WTC11 (cell line): ENCODE results near the gene PLCB3. TPM values are rescaled to one million over a fixed set of nuclear protein-coding genes. Genes with fewer than 3 reads are reported as not detected.

Experiments used
- CREB1 ChIP-seq: sonication (generic); formaldehyde crosslinking; IDR thresholded peaks from 2 replicates; pipeline ENCODE4 v1.8.0; 2023; ENCODE audit warnings: mild to moderate bottlenecking, missing genetic modification reagents
- E2F4 ChIP-seq: sonication (generic); formaldehyde crosslinking; IDR thresholded peaks from 2 replicates; pipeline ENCODE4 v1.8.1; 2022; ENCODE audit warnings: low read depth, mild to moderate bottlenecking, moderate library complexity, missing genetic modification reagents, borderline replicate concordance
- ETV6 ChIP-seq: sonication (generic); formaldehyde crosslinking; IDR thresholded peaks from 2 replicates; pipeline ENCODE4 v1.8.1; 2022; ENCODE audit warnings: mild to moderate bottlenecking, missing genetic modification reagents
- FOXP1 ChIP-seq: sonication (generic); formaldehyde crosslinking; IDR thresholded peaks from 2 replicates; pipeline ENCODE4 v1.8.0; 2022; ENCODE audit warnings: missing genetic modification reagents, mild to moderate bottlenecking, moderate library complexity, borderline replicate concordance
- MLX ChIP-seq: sonication (generic); formaldehyde crosslinking; IDR thresholded peaks from 2 replicates; pipeline ENCODE4 v1.8.1; 2023; ENCODE audit warnings: mild to moderate bottlenecking, missing genetic modification reagents, moderate library complexity
- MYBL2 ChIP-seq: sonication (generic); formaldehyde crosslinking; IDR thresholded peaks from 2 replicates; pipeline ENCODE4 v1.8.1; 2023; ENCODE audit warnings: mild to moderate bottlenecking, moderate library complexity, missing genetic modification reagents
- NFE2L1 ChIP-seq: sonication (generic); formaldehyde crosslinking; IDR thresholded peaks from 2 replicates; pipeline ENCODE4 v1.8.1; 2023; ENCODE audit warnings: missing genetic modification reagents
- NFYB ChIP-seq: sonication (generic); formaldehyde crosslinking; conservative IDR thresholded peaks from 2 replicates; pipeline ENCODE4 v1.8.0; 2022; ENCODE audit warnings: low read depth, missing genetic modification reagents
- NR1H2 ChIP-seq: sonication (generic); formaldehyde crosslinking; IDR thresholded peaks from 2 replicates; pipeline ENCODE4 v1.9.0; 2021; ENCODE audit warnings: mild to moderate bottlenecking, moderate library complexity, missing genetic modification reagents
- OVOL2 ChIP-seq: fragments of 250-450 bp; sonication (Bioruptor Pico); IDR thresholded peaks from 2 replicates; pipeline ENCODE4 v1.9.0; 2021; ENCODE audit warnings: mild to moderate bottlenecking, borderline replicate concordance
- RELA ChIP-seq: sonication (generic); formaldehyde crosslinking; IDR thresholded peaks from 2 replicates; pipeline ENCODE4 v1.8.1; 2022; ENCODE audit warnings: missing genetic modification reagents, mild to moderate bottlenecking, borderline replicate concordance
- SMAD3 ChIP-seq: sonication (generic); formaldehyde crosslinking; IDR thresholded peaks from 2 replicates; pipeline ENCODE4 v1.8.0; 2022; ENCODE audit warnings: missing genetic modification reagents, mild to moderate bottlenecking, borderline replicate concordance
- USF1 ChIP-seq: sonication (generic); formaldehyde crosslinking; IDR thresholded peaks from 2 replicates; pipeline ENCODE4 v1.8.0; 2022; ENCODE audit warnings: mild to moderate bottlenecking, missing genetic modification reagents
- ZBTB21 ChIP-seq: sonication (generic); formaldehyde crosslinking; IDR thresholded peaks from 2 replicates; pipeline ENCODE4 v1.8.1; 2023; ENCODE audit warnings: mild to moderate bottlenecking, missing genetic modification reagents, borderline replicate concordance
- ZNF263 ChIP-seq: sonication (generic); formaldehyde crosslinking; IDR thresholded peaks from 2 replicates; pipeline ENCODE4 v1.8.1; 2022; ENCODE audit warnings: low read depth, mild to moderate bottlenecking, moderate library complexity, missing genetic modification reagents
- ZNF423 ChIP-seq: fragments of 250-450 bp; sonication (Bioruptor Pico); IDR thresholded peaks from 2 replicates; pipeline ENCODE4 v2.1.2; 2022; ENCODE audit warnings: mild to moderate bottlenecking, moderate library complexity
- ZNF512 ChIP-seq: sonication (generic); formaldehyde crosslinking; IDR thresholded peaks from 2 replicates; pipeline ENCODE4 v1.8.1; 2022; ENCODE audit warnings: missing genetic modification reagents, borderline replicate concordance
- ZNF671 ChIP-seq: fragments of 250-450 bp; sonication (Bioruptor Pico); IDR thresholded peaks from 2 replicates; pipeline ENCODE4 v1.8.0; 2021; ENCODE audit warnings: mild to moderate bottlenecking
- total RNA-seq: library from RNA; stranded (reverse); gene quantifications from 3 replicates; pipeline ENCODE4 v1.2.3, GENCODE V29; 2021
- TF ChIP-seq, protein P1 (sequence below): sonication (generic); formaldehyde crosslinking; IDR thresholded peaks from 2 replicates; pipeline ENCODE4 v1.8.1; 2023; ENCODE audit warnings: mild to moderate bottlenecking, missing genetic modification reagents, borderline replicate concordance

Gene PLCB3
- total RNA-seq, 1 experiment from 2014 or later: 97.4 TPM

DNA sequence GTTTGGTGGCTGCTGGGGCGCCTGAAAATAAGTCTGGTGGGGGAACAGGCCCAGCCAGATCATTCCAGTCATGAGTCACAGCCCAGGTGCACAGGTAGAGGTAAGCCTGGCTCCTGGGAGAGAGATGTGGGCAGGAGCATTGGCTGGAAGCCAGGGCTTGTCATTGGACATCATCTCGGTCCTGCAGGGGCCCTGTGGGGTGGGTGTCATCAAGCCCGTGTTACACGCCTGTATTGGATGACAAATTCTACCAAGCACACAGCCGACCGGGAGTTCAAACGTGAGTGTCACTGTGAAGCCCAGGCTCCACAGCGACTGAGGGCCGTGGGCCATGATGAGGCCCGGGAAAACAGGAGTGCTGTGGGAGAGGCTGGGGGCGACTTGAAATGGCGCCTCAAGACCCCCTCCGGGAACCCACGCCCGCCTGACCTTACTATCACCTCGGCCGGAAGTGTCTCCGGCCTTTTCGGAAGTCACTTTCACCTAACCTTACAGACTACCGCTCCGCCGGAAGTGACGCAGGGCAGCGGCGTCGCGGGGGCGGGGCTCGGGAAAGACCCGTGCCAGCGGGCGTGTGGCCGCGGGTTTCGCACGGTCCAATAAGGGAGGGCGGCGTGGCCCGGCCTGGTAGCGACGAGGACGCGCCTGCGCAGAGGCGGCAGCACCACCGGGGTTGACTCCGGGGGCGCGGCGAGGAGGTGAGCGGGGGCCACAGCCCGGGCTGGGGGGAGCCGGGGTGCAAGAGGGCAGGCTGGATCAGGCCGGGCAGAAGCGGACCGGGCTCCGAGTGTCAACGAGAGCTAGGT, 10.7 kb upstream of the PLCB3 start, which contains the start of gene FKBP2 (continued):
- TF ChIP-seq ZNF512 (CRISPR knock-in tag) (no peak), RELA (CRISPR knock-in tag) (no peak), ZNF263 (CRISPR knock-in tag) (no peak), SMAD3 (CRISPR knock-in tag) (peak; percentile 79; the same call in 1 of the 2 replicates), E2F4 (CRISPR knock-in tag) (no peak), ZBTB21 (CRISPR knock-in tag) (no peak), CREB1 (CRISPR knock-in tag) (peak; percentile 70; the same call in 1 of the 2 replicates), MLX (CRISPR knock-in tag) (no peak), ZNF671 (CRISPR knock-in tag) (no peak), ZNF423 (CRISPR knock-in tag) (no peak), MYBL2 (0 out of 2 replicates have a peak, but pooled peaks have one; percentile 79), USF1 (CRISPR knock-in tag) (peak; percentile 49; the same call in 1 of the 2 replicates), ETV6 (no peak; the same call in 1 of the 2 replicates), OVOL2 (no peak), NFYB (CRISPR knock-in tag) (peak; percentile 65), NR1H2 (CRISPR knock-in tag) (no peak), FOXP1 (CRISPR knock-in tag) (no peak), NFE2L1 (CRISPR knock-in tag) (no peak)
- TF ChIP-seq, protein P1, sequence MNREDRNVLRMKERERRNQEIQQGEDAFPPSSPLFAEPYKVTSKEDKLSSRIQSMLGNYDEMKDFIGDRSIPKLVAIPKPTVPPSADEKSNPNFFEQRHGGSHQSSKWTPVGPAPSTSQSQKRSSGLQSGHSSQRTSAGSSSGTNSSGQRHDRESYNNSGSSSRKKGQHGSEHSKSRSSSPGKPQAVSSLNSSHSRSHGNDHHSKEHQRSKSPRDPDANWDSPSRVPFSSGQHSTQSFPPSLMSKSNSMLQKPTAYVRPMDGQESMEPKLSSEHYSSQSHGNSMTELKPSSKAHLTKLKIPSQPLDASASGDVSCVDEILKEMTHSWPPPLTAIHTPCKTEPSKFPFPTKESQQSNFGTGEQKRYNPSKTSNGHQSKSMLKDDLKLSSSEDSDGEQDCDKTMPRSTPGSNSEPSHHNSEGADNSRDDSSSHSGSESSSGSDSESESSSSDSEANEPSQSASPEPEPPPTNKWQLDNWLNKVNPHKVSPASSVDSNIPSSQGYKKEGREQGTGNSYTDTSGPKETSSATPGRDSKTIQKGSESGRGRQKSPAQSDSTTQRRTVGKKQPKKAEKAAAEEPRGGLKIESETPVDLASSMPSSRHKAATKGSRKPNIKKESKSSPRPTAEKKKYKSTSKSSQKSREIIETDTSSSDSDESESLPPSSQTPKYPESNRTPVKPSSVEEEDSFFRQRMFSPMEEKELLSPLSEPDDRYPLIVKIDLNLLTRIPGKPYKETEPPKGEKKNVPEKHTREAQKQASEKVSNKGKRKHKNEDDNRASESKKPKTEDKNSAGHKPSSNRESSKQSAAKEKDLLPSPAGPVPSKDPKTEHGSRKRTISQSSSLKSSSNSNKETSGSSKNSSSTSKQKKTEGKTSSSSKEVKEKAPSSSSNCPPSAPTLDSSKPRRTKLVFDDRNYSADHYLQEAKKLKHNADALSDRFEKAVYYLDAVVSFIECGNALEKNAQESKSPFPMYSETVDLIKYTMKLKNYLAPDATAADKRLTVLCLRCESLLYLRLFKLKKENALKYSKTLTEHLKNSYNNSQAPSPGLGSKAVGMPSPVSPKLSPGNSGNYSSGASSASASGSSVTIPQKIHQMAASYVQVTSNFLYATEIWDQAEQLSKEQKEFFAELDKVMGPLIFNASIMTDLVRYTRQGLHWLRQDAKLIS (CRISPR knock-in tag): no peak
